Measurements from ENCODE around the gene FBXO10. TPM values are rescaled to one million over a fixed set of nuclear protein-coding genes. Genes with fewer than 3 reads are reported as not detected.
A peak's percentile ranks its signal among the peaks of the same experiment; 100 is the strongest.

FBXO10 gene
- total RNA-seq, 1 donor from 2014 or later, result 18.3 TPM

DNA sequence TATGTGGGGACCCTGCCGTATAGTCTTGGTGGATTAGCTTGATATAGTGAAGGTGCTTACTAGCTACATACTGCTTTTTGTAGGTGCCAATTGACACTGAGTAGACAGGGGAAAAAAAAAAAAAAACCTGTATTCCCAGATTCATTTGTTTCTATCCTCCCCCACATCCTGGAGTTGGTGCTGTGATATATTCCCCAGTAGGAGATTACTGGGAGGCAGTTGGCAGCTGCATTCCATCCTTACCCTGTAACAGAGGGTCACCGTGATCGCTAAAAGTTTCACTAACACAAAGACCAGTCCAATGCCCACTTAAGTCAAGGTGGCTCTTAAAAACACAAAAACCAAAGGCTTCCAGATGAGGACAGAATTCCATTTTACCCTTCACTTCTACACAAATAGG lies 43.6 kb upstream of the FBXO10 start:
- Histone ChIP-seq H3K27me3 (ENCODE audit: control insufficient read depth in 3 of 3, insufficient read depth in 3 of 3, low read length in 3 of 3) (no peaks in the 10 kb centered on the region), H3K36me3 (ENCODE audit: control insufficient read depth in 3 of 3, insufficient read depth in 3 of 3, low read length in 3 of 3) (no peaks in the 10 kb centered on the region), H3K4me1 (ENCODE audit: control insufficient read depth in 3 of 3, insufficient read depth in 3 of 3, low read length in 3 of 3) (no peaks in the 10 kb centered on the region), H3K9ac (ENCODE audit: low read depth in 1 of 3, low read length in 3 of 3) (no peak overlapping the region), H3K4me3 (ENCODE audit: low read length in 3 of 3) (no peak overlapping the region), H3K9me3 (ENCODE audit: control insufficient read depth in 3 of 3, low read length in 3 of 3) (no peaks in the 10 kb centered on the region), H3K27ac (ENCODE audit: low read depth, low read length) (no peak overlapping the region)

DNA sequence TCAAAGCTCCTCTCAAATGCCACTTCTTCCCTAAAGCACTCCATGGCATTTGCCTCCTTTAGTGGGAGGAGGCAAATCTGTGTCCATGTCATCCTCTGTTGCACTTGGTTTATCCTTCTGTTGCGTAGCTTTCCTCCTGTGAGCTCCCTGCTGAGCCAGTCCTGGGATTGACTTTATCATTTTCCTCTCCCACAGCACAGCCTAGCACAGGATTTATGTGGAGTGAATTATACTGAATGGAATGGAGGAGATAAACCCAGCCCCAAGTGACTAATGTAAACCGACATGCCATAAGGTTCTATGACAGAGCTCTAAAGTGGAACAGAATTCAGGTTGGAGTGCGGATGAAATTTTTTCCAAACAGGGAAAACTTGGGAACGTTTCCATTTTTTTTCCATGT lies 42.6 kb upstream of the FBXO10 start:
- H3K27ac ChIP-seq (ENCODE audit: low read depth, low read length), result no peak overlapping the region
- no peak overlapping the region for H3K9ac ChIP-seq (ENCODE audit: low read depth in 1 of 3, low read length in 3 of 3)
- no peaks in the 10 kb centered on the region for H3K36me3 ChIP-seq (ENCODE audit: control insufficient read depth in 3 of 3, insufficient read depth in 3 of 3, low read length in 3 of 3)
- H3K9me3 ChIP-seq (ENCODE audit: control insufficient read depth in 3 of 3, low read length in 3 of 3), result no peaks in the 10 kb centered on the region
- no peak overlapping the region for H3K4me3 ChIP-seq (ENCODE audit: low read length in 3 of 3)
- H3K27me3 ChIP-seq (ENCODE audit: control insufficient read depth in 3 of 3, insufficient read depth in 3 of 3, low read length in 3 of 3), result no peaks in the 10 kb centered on the region
- H3K4me1 ChIP-seq (ENCODE audit: control insufficient read depth in 3 of 3, insufficient read depth in 3 of 3, low read length in 3 of 3), result no peaks in the 10 kb centered on the region

DNA sequence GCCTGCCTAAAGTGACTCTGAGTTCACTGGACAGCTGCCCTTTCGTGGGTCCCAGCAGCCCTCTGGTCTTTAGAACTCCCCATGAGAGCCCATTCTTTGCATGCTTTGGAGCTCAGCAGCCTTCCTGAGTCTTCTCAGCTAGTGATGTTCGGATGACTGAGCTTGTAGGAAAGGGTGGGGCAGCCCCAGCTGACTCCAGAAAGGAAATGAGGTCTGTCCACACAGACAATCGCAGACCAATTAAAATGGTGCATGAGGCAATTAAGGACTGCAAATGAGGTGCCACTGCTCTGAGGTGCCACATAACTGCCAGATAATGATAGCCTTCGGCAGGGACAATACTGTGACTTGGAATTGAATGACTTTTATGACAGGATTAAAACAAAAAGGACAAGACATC lies 41.7 kb upstream of the FBXO10 start:
- Histone ChIP-seq H3K9ac (ENCODE audit: low read depth in 1 of 3, low read length in 3 of 3) (no peak overlapping the region), H3K4me1 (ENCODE audit: control insufficient read depth in 3 of 3, insufficient read depth in 3 of 3, low read length in 3 of 3) (no peaks in the 10 kb centered on the region), H3K27ac (ENCODE audit: low read depth, low read length) (no peak overlapping the region), H3K27me3 (ENCODE audit: control insufficient read depth in 3 of 3, insufficient read depth in 3 of 3, low read length in 3 of 3) (no peaks in the 10 kb centered on the region), H3K4me3 (ENCODE audit: low read length in 3 of 3) (no peak overlapping the region), H3K36me3 (ENCODE audit: control insufficient read depth in 3 of 3, insufficient read depth in 3 of 3, low read length in 3 of 3) (no peaks in the 10 kb centered on the region), H3K9me3 (ENCODE audit: control insufficient read depth in 3 of 3, low read length in 3 of 3) (no peaks in the 10 kb centered on the region)

DNA sequence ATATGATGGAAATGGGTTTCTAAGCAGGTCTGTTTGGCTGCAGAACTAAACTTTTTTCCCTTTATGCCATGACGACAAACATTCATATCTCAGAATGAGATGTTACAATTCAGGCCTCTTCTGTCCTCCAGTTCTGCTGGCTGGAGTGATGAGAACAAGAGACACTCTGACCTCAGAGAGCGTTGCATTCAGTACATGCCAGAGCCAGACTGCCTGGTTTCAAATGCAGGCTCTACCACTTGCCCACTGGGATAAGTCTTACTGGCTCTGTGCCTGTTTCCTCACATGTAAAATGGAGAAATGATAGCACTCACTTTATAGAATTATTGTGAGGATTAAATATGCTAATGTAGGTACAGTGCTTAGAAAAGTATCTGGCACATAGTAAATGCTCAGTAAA lies 41.0 kb upstream of the FBXO10 start:
- Histone ChIP-seq H3K27me3 (ENCODE audit: control insufficient read depth in 3 of 3, insufficient read depth in 3 of 3, low read length in 3 of 3) (peaks cover 0 to 3% (median 0%) of the 10 kb centered on the region in 3 donors), H3K4me3 (ENCODE audit: low read length in 3 of 3) (no peak overlapping the region), H3K9me3 (ENCODE audit: control insufficient read depth in 3 of 3, low read length in 3 of 3) (no peaks in the 10 kb centered on the region), H3K36me3 (ENCODE audit: control insufficient read depth in 3 of 3, insufficient read depth in 3 of 3, low read length in 3 of 3) (no peaks in the 10 kb centered on the region), H3K27ac (ENCODE audit: low read depth, low read length) (no peak overlapping the region), H3K4me1 (ENCODE audit: control insufficient read depth in 3 of 3, insufficient read depth in 3 of 3, low read length in 3 of 3) (no peaks in the 10 kb centered on the region), H3K9ac (ENCODE audit: low read depth in 1 of 3, low read length in 3 of 3) (no peak overlapping the region)

DNA sequence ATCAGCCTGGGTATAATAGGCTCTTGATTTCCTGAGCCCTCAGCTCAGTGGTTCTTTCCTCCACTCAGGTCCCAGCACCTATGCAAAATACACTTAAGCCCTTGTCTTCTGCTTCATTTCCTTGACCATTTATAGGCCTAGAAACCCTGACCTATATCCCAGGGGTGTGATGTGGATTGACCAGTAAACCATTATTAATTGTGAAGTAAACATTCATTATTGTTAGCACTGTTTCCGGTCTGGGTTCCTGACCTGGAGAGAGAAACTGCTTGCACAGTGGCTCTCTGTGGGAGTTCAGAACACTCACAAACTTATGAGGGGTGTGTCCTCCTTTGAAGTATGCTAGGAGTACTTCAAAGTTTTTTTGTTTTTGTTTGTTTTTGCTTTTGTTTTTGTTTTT lies 35.8 kb upstream of the FBXO10 start:
- no peaks in the 10 kb centered on the region for H3K36me3 ChIP-seq (ENCODE audit: control insufficient read depth in 3 of 3, insufficient read depth in 3 of 3, low read length in 3 of 3)
- peaks cover 0 to 3% (median 0%) of the 10 kb centered on the region in 3 donors for H3K27me3 ChIP-seq (ENCODE audit: control insufficient read depth in 3 of 3, insufficient read depth in 3 of 3, low read length in 3 of 3)
- H3K9me3 ChIP-seq (ENCODE audit: control insufficient read depth in 3 of 3, low read length in 3 of 3), result no peaks in the 10 kb centered on the region
- H3K27ac ChIP-seq (ENCODE audit: low read depth, low read length), result no peak overlapping the region
- H3K9ac ChIP-seq (ENCODE audit: low read depth in 1 of 3, low read length in 3 of 3), result no peak overlapping the region
- H3K4me3 ChIP-seq (ENCODE audit: low read length in 3 of 3), result no peak overlapping the region
- H3K4me1 ChIP-seq (ENCODE audit: control insufficient read depth in 3 of 3, insufficient read depth in 3 of 3, low read length in 3 of 3), result no peaks in the 10 kb centered on the region

DNA sequence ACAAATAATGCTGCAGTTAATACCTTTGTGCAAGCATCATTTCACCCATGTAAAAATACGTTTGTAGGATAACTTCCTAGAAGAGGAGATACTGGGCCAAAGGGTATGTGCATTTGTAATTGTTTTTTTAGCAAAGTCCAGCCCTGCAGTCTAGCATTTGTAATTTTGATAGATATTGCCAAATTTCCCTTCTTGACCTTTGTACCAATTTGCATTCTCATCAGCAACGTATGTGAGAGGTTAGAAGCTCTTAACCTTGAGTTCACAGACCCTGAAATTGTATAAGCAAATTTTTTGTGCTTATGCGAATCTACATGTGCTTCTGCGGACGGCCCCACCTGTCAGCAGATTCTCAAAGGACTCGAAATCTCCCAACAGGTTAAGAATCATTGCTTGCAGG lies 34.8 kb upstream of the FBXO10 start:
- Histone ChIP-seq H3K36me3 (ENCODE audit: control insufficient read depth in 3 of 3, insufficient read depth in 3 of 3, low read length in 3 of 3) (no peaks in the 10 kb centered on the region), H3K9ac (ENCODE audit: low read depth in 1 of 3, low read length in 3 of 3) (no peak overlapping the region), H3K4me1 (ENCODE audit: control insufficient read depth in 3 of 3, insufficient read depth in 3 of 3, low read length in 3 of 3) (no peaks in the 10 kb centered on the region), H3K27ac (ENCODE audit: low read depth, low read length) (no peak overlapping the region), H3K9me3 (ENCODE audit: control insufficient read depth in 3 of 3, low read length in 3 of 3) (no peaks in the 10 kb centered on the region), H3K4me3 (ENCODE audit: low read length in 3 of 3) (no peak overlapping the region), H3K27me3 (ENCODE audit: control insufficient read depth in 3 of 3, insufficient read depth in 3 of 3, low read length in 3 of 3) (peaks cover 0 to 3% (median 0%) of the 10 kb centered on the region in 3 donors)

DNA sequence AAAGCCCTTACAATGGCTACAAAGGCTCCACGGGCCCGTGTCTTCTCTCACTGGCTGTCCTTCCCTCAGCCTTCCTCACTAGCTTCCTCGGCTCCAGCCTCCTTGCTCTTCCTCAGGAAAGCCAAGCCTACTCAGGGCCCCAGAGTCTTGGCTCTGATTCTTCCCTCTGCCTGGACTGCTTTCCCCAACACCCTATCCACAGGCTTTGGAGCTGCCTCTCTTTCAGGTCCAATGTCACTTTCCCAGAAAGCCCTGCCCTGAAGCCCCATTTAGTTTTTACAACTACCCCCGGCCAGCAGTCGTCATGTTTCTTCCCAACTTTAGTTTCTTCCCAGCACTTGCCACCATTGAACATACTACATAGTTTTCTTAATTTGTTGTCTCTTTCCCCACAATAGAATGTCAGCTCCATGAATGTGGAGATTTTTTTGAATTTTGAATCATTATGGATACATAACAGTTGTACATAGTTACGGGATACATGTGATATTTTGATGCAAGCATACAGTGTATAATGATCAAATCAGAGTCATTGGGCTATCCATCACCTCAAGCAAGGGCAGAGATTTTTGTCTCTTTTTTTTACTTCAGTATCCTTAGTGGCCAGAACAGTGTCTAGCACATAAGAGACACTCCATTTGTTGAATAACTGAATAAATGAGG lies 33.7 kb upstream of the FBXO10 start:
- no peak overlapping the region for H3K4me3 ChIP-seq (ENCODE audit: low read length in 3 of 3)
- no peaks in the 10 kb centered on the region for H3K9me3 ChIP-seq (ENCODE audit: control insufficient read depth in 3 of 3, low read length in 3 of 3)
- no peaks in the 10 kb centered on the region for H3K36me3 ChIP-seq (ENCODE audit: control insufficient read depth in 3 of 3, insufficient read depth in 3 of 3, low read length in 3 of 3)
- peaks cover 0 to 3% (median 0%) of the 10 kb centered on the region in 3 donors for H3K27me3 ChIP-seq (ENCODE audit: control insufficient read depth in 3 of 3, insufficient read depth in 3 of 3, low read length in 3 of 3)
- H3K9ac ChIP-seq (ENCODE audit: low read depth in 1 of 3, low read length in 3 of 3), result no peak overlapping the region
- H3K4me1 ChIP-seq (ENCODE audit: control insufficient read depth in 3 of 3, insufficient read depth in 3 of 3, low read length in 3 of 3), result no peaks in the 10 kb centered on the region
- H3K27ac ChIP-seq (ENCODE audit: low read depth, low read length), result no peak overlapping the region

DNA sequence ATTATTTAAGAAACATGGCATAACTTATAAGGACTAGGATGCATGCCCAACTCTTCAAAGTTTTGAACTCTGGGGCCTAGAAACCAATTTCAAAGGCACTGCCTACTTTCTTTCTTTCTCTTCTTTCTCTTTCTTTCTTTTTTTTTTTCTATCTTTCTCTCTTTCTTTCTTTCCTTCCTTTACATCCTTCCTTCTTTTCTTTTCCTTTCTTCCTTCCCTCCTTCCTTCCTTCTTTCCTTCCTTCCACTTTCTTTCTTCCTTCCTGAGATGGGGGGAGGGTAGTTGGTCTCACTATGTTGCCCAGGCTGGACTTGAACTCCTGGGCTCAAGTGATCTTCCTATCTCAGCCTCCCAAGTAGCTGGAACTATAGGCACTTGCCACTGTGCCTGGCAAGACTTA lies 32.1 kb upstream of the FBXO10 start:
- Histone ChIP-seq H3K4me1 (ENCODE audit: control insufficient read depth in 3 of 3, insufficient read depth in 3 of 3, low read length in 3 of 3) (peaks cover under 1 to 2% (median 2%) of the 10 kb centered on the region in 3 donors), H3K9ac (ENCODE audit: low read depth in 1 of 3, low read length in 3 of 3) (no peak overlapping the region), H3K27me3 (ENCODE audit: control insufficient read depth in 3 of 3, insufficient read depth in 3 of 3, low read length in 3 of 3) (peaks cover 0 to 3% (median 0%) of the 10 kb centered on the region in 3 donors), H3K4me3 (ENCODE audit: low read length in 3 of 3) (no peak overlapping the region), H3K27ac (ENCODE audit: low read depth, low read length) (no peak overlapping the region), H3K9me3 (ENCODE audit: control insufficient read depth in 3 of 3, low read length in 3 of 3) (no peaks in the 10 kb centered on the region), H3K36me3 (ENCODE audit: control insufficient read depth in 3 of 3, insufficient read depth in 3 of 3, low read length in 3 of 3) (no peaks in the 10 kb centered on the region)

DNA sequence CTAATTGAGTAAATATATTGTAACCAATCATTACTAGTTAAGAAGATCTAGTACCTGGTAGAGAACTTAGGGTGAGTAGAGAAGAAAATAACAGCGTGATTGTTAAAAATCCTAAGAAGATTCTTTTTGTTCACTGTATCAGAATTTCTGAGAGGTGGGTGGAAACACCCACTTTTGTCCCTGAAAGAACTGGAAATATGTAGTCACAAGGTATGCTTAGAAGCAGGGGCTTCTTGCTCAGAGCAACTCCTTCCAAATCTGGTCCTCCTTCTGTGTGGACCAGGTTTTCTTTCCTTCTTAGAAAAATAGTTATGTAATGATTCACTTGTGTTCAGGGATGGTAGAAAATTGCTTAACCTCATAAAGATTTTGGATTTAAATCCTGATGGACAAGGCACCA lies 28.1 kb upstream of the FBXO10 start:
- Histone ChIP-seq H3K27ac (ENCODE audit: low read depth, low read length) (no peak overlapping the region), H3K36me3 (ENCODE audit: control insufficient read depth in 3 of 3, insufficient read depth in 3 of 3, low read length in 3 of 3) (no peaks in the 10 kb centered on the region), H3K9me3 (ENCODE audit: control insufficient read depth in 3 of 3, low read length in 3 of 3) (no peaks in the 10 kb centered on the region), H3K9ac (ENCODE audit: low read depth in 1 of 3, low read length in 3 of 3) (no peak overlapping the region), H3K27me3 (ENCODE audit: control insufficient read depth in 3 of 3, insufficient read depth in 3 of 3, low read length in 3 of 3) (no peaks in the 10 kb centered on the region), H3K4me1 (ENCODE audit: control insufficient read depth in 3 of 3, insufficient read depth in 3 of 3, low read length in 3 of 3) (peaks cover 10 to 11% (median 11%) of the 10 kb centered on the region in 3 donors), H3K4me3 (ENCODE audit: low read length in 3 of 3) (no peak overlapping the region)

DNA sequence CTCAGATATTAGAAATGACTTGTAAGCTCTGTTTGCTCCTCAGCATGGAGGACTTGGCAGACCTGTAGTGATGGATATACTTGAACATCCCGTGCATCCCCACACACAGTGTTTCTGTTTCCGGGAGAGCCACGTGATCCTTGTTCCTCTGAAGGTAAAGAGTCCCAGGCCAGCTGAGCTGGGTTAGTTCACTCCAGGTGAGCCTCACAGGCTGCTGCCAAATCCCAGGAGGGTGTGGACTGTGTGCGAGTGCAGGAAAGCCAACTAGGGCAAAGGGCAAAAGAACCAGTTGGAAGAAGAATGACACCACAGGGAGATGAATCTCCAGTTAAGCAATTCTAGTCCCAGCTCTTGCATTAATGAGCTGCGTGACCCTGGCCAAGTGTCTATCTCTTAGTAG lies 26.6 kb upstream of the FBXO10 start:
- no peaks in the 10 kb centered on the region for H3K9me3 ChIP-seq (ENCODE audit: control insufficient read depth in 3 of 3, low read length in 3 of 3)
- H3K27me3 ChIP-seq (ENCODE audit: control insufficient read depth in 3 of 3, insufficient read depth in 3 of 3, low read length in 3 of 3), result no peaks in the 10 kb centered on the region
- peaks cover 10 to 11% (median 11%) of the 10 kb centered on the region in 3 donors for H3K4me1 ChIP-seq (ENCODE audit: control insufficient read depth in 3 of 3, insufficient read depth in 3 of 3, low read length in 3 of 3)
- no peak overlapping the region for H3K27ac ChIP-seq (ENCODE audit: low read depth, low read length)
- H3K9ac ChIP-seq (ENCODE audit: low read depth in 1 of 3, low read length in 3 of 3), result no peak overlapping the region
- H3K4me3 ChIP-seq (ENCODE audit: low read length in 3 of 3), result peak overlapping the region in 1 of 3 donors; percentile 29
- no peaks in the 10 kb centered on the region for H3K36me3 ChIP-seq (ENCODE audit: control insufficient read depth in 3 of 3, insufficient read depth in 3 of 3, low read length in 3 of 3)
